GM21825 (cell line): ENCODE measurements around the gene BATF.

Experiments used
- ATAC-seq: cut with Tn5 transposase; IDR thresholded peaks from one replicate; pipeline ENCODE4 v1.9.1; 2021; ENCODE audit warnings: mild to moderate bottlenecking, moderate library complexity; ENCODE audit not compliant: unreplicated experiment

BATF gene

DNA sequence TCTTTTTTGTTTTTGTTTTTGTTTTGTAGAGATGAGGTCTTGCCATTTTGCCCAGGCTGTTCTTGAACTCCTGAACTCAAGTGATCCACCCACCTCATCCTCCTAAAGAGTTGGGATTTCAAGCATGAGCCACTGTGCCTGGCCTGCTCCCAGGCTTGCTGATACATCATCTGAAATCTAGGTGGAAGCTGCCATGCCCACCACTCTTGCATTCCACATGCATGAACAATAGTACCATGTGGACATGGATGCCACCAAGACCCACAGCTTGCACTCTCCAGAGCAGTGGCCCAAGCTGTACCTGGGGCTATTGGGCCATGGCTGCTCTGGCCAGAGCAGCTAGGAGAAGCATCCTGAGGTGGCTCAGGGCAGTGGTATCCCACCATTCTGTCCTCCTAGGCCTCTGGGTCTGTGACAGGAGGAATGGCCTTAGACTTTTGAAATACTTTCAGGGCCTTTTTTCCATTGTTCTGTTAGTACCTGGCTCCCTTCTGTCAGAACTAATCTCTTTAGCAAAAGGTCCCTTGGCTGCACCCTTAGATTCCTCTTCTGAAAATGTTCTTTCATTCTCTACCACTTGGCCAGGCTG is 69.8 kb downstream of the BATF start:
- no peak for ATAC-seq

DNA sequence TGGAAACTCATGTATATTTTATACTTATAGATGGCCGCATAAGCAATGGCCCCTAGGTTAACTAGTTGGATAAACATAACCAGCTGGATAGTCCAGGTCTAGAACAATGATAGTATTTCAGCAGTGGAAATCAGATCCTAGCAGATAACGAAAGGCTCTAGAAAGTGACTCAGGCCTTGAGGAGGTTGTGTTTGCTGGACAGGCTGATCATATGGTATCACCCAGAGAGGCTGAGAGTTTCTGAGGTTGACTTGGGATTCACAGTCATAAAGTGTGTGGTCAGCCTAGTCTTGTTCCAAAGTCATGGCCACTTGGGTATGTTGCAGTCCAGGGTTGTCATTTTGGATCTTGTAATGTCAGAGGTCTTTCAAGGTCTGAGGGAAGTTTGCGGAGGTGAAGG is 73.0 kb downstream of the BATF start:
- ATAC-seq: no peak
